ENCODE data around the gene ATG13. TPM values are rescaled to one million over a fixed set of nuclear protein-coding genes. Genes with fewer than 3 reads are reported as not detected.
A peak's percentile ranks its signal among the peaks of the same experiment; 100 is the strongest.

ATG13 gene
- total RNA-seq, 1 experiment from 2014 or later: 69.2 TPM

GRCh38 chr11:46701078-46701654 lies 83.8 kb downstream of the ATG13 start:
- peaks cover 2 to 23% of the 10 kb centered on the region in 2 experiments; a peak in 2 of 4 replicates for H3K4me1 ChIP-seq (ENCODE audit: control insufficient read depth in 1 of 2, insufficient read depth in 2 of 2, low read length in 2 of 2)
- H2AFZ ChIP-seq (ENCODE audit: low read depth, low read length, poor library complexity, severe bottlenecking): no peak overlapping the region
- H3K4me2 ChIP-seq (ENCODE audit: low read length): peak overlapping the region; percentile 72
- CTCF ChIA-PET: interaction anchor here (1.5 kb wide), 1 partner anchor 318 kb away, joined by 3 read pairs; no protein-coding TSS in a partner anchor
- H3K27me3 ChIP-seq (ENCODE audit: insufficient read depth, low read length): no peaks in the 10 kb centered on the region
- no peak for DNase-seq (ENCODE audit: low read depth, low spot score)
- H3K36me3 ChIP-seq (ENCODE audit: control insufficient read depth in 1 of 2, insufficient read depth in 2 of 2, low read length in 2 of 2): peaks cover 22 to 23% of the 10 kb centered on the region in 2 experiments
- RAD21 ChIA-PET (ENCODE audit: low non-redundant PET in 1 of 2, low total read pairs in 2 of 2, uncharacterized antibody in 2 of 2, unreplicated experiment in 2 of 2): no interaction called here
- POLR2A ChIA-PET: interaction anchor here (1.2 to 1.6 kb wide), 2 partner anchors 12 to 18 kb away, joined by 3 read pairs; no protein-coding TSS in a partner anchor
- H3K79me2 ChIP-seq (ENCODE audit: insufficient read depth, low read length): peaks cover 36% of the 10 kb centered on the region
- TF ChIP-seq ZFX (IDR thresholded peaks at IDR 0.05) (peak; percentile 75; the same call in 1 of the 2 replicates), ZNF274 (IDR thresholded peaks at IDR 0.05; ENCODE audit: low read depth, low read length) (no peak), SIN3A (IDR thresholded peaks at IDR 0.05; ENCODE audit: low read depth) (no peak; the same call in 1 of the 2 replicates), CBX3 (IDR thresholded peaks at IDR 0.05; ENCODE audit: low read depth) (no peak), YY1 (IDR thresholded peaks at IDR 0.05; ENCODE audit: extremely low read depth, insufficient replicate concordance, low read depth, low read length) (no peak), EZH2phosphoT487 (IDR thresholded peaks at IDR 0.05; ENCODE audit: borderline replicate concordance) (no peak)
- H3K9ac ChIP-seq (ENCODE audit: low read length): peak overlapping the region; percentile 75
- H3K27ac ChIP-seq (ENCODE audit: low read depth, low read length): peak overlapping the region; percentile 96
- ATAC-seq: peak; percentile 18
- H3K9me3 ChIP-seq (ENCODE audit: control insufficient read depth in 1 of 2, insufficient read depth in 1 of 2, low read depth in 1 of 2, low read length in 2 of 2): no peaks in the 10 kb centered on the region
- H4K20me1 ChIP-seq (ENCODE audit: insufficient read depth): no peaks in the 10 kb centered on the region
- H3K9me2 ChIP-seq (ENCODE audit: insufficient read depth): no peaks in the 10 kb centered on the region
- BruUV-seq (replicated peaks): TSS peak; percentile 75
- intact Hi-C loops (cut with micrococcal nuclease): no loop called here
- peak overlapping the region; percentile 87 to 91 for H3K4me3 ChIP-seq (replicated peaks in 1 of 2; ENCODE audit: low read depth in 1 of 2, low read length in 2 of 2)

DNA sequence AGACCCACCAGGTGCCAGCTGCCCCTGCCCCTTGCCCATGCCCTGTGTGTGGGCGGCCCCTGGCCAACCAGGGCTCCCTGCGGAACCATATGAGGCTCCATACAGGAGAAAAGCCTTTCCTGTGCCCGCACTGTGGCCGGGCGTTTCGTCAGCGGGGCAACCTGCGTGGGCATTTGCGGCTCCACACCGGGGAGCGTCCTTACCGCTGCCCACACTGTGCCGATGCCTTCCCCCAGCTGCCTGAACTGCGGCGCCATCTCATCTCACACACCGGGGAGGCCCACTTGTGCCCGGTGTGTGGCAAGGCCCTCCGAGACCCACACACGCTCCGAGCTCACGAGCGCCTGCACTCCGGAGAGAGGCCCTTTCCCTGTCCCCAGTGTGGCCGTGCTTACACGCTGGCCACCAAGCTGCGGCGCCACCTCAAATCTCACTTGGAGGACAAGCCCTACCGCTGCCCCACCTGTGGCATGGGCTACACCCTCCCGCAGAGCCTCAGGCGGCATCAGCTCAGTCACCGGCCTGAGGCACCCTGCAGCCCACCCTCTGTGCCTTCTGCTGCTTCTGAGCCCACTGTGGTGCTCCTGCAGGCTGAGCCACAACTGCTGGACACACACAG lies 87.8 kb downstream of the ATG13 start:
- no peak for DNase-seq (ENCODE audit: low read depth, low spot score)
- Histone ChIP-seq H3K27me3 (ENCODE audit: insufficient read depth, low read length) (no peaks in the 10 kb centered on the region), H3K9ac (ENCODE audit: low read length) (no peak overlapping the region), H3K4me1 (ENCODE audit: control insufficient read depth in 1 of 2, insufficient read depth in 2 of 2, low read length in 2 of 2) (peaks cover 2 to 10% of the 10 kb centered on the region in 2 experiments; a peak in 2 of 4 replicates), H3K4me2 (ENCODE audit: low read length) (no peak overlapping the region), H2AFZ (ENCODE audit: low read depth, low read length, poor library complexity, severe bottlenecking) (no peak overlapping the region), H3K36me3 (ENCODE audit: control insufficient read depth in 1 of 2, insufficient read depth in 2 of 2, low read length in 2 of 2) (peaks cover 23 to 25% of the 10 kb centered on the region in 2 experiments), H3K27ac (ENCODE audit: low read depth, low read length) (no peak overlapping the region), H3K79me2 (ENCODE audit: insufficient read depth, low read length) (peaks cover 24% of the 10 kb centered on the region), H4K20me1 (ENCODE audit: insufficient read depth) (no peaks in the 10 kb centered on the region), H3K9me3 (ENCODE audit: control insufficient read depth in 1 of 2, insufficient read depth in 1 of 2, low read depth in 1 of 2, low read length in 2 of 2) (no peaks in the 10 kb centered on the region), H3K9me2 (ENCODE audit: insufficient read depth) (no peaks in the 10 kb centered on the region), H3K4me3 (replicated peaks in 1 of 2; ENCODE audit: low read depth in 1 of 2, low read length in 2 of 2) (no peak overlapping the region)
- ATAC-seq: no peak
- RAD21 ChIA-PET (ENCODE audit: low non-redundant PET in 1 of 2, low total read pairs in 2 of 2, uncharacterized antibody in 2 of 2, unreplicated experiment in 2 of 2): no interaction called here
- intact Hi-C loops (cut with micrococcal nuclease): no loop called here
- CTCF ChIA-PET: no interaction called here
- POLR2A ChIA-PET: no interaction called here
- TF ChIP-seq CBX3 (IDR thresholded peaks at IDR 0.05; ENCODE audit: low read depth): no peak
- no peak for TF ChIP-seq ATF3 (IDR thresholded peaks at IDR 0.05)
- TF ChIP-seq EGR1 (IDR thresholded peaks at IDR 0.05; ENCODE audit: low read depth): no peak
- no TSS peak for BruUV-seq (replicated peaks)
